DMS53 treated with DMSO at 0.1 percent for 48 hours (cell line): Measurements from ENCODE around the gene ARHGAP45.

ENCODE experiments used
- DNase-seq: peaks from one replicate; lab custom pipeline; 2025; ENCODE audit not compliant: unreplicated experiment; lab: John Stamatoyannopoulos, UW

The ARHGAP45 gene

GRCh38 chr19:1131718-1132551 lies 65.0 kb downstream of the ARHGAP45 start:
- no peak for DNase-seq

- no peak for DNase-seq
Observed at GRCh38 chr19:1132552-1133383, 65.8 kb downstream of the ARHGAP45 start.

GRCh38 chr19:1133471-1133929 lies 66.5 kb downstream of the ARHGAP45 start:
- no peak for DNase-seq

- no peak for DNase-seq
Observed at GRCh38 chr19:1134431-1134830, 67.5 kb downstream of the ARHGAP45 start.

GRCh38 chr19:1135454-1135853 lies 68.5 kb downstream of the ARHGAP45 start:
- DNase-seq, result no peak

- DNase-seq, result no peak
Observed at GRCh38 chr19:1136201-1136600, 69.2 kb downstream of the ARHGAP45 start.
